ENCODE results near the gene PRDM16. TPM values are rescaled to one million over a fixed set of nuclear protein-coding genes. Genes with fewer than 3 reads are reported as not detected.

The PRDM16 gene
- total RNA-seq, 1 experiment from 2014 or later = 5.3 TPM

DNA sequence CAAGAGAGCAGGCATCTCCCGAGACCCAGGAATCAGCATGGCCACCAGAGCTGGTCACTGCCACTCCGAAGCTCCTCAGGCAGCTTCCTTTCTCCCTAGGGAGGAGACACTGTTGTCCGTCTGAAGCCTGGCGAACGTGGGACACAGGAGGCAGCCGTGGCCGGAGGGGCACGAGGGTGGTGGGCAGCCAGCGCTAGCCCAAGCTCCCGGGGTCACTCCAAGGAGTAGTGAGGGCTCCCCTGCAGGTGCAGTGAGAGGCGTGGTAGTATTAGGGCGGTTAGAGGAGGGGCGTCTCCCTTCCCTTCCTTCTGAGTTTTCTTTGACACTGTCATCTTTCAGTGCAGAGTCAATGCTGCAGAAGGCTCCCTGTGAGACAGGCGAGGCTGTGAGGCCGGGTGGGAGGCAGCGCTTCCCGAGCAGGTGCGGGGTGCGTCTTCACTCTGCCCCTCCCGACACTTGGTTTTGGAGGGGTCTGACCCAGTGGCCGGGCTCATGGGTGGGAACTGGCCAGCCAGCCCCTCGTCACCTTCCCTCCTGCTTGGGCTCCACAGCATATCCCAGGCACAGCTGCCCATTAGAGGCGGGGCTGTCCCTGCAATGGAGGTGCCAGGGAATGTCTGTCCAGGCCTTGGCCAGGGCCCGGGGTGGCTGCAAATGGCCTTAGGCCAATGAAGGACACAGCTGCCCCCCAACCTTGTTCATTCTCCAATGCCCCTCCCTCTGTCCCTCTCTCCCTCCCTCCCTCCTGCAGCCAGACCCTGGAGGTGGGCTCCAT is 213.8 kb downstream of the PRDM16 start:
- no peak overlapping the region for H3K4me3 Mint-ChIP-seq (ENCODE audit: unreplicated experiment)

DNA sequence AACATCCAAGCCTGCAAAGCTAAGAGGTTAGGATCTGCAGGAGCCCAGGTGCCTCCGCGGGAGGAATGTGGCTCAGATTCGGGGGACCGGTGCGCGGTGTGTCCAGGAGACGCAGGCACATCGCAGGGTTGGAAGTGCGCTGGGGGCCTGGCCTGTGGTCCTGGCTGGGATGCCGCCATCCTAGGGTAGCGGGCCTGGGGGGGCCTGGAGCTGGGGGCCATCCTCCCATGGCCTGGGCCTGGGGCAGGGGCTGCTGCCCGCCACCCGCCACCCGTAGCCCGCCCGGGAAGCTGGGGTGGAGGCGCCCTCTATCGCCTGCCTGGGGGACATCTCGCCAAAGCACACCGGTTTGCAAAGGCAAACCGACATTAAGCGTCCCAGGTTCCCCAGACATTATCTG is 214.8 kb downstream of the PRDM16 start:
- TF ChIP-seq, protein P1, sequence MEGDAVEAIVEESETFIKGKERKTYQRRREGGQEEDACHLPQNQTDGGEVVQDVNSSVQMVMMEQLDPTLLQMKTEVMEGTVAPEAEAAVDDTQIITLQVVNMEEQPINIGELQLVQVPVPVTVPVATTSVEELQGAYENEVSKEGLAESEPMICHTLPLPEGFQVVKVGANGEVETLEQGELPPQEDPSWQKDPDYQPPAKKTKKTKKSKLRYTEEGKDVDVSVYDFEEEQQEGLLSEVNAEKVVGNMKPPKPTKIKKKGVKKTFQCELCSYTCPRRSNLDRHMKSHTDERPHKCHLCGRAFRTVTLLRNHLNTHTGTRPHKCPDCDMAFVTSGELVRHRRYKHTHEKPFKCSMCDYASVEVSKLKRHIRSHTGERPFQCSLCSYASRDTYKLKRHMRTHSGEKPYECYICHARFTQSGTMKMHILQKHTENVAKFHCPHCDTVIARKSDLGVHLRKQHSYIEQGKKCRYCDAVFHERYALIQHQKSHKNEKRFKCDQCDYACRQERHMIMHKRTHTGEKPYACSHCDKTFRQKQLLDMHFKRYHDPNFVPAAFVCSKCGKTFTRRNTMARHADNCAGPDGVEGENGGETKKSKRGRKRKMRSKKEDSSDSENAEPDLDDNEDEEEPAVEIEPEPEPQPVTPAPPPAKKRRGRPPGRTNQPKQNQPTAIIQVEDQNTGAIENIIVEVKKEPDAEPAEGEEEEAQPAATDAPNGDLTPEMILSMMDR (IDR thresholded peaks at IDR 0.05; ENCODE audit: insufficient read depth in 1 of 2, low read depth in 1 of 2, low read length in 1 of 2, severe bottlenecking in 1 of 2, unreplicated experiment in 1 of 2) = peak; percentile 29 to 34
- intact Hi-C loops (cut with micrococcal nuclease; ENCODE audit: unreplicated experiment) = loop anchor here (1.0 kb wide), 1 partner anchor 36 kb away; no protein-coding TSS in a partner anchor
- peaks cover 6% of the 10 kb centered on the region for H3K36me3 Mint-ChIP-seq (ENCODE audit: insufficient read depth, unreplicated experiment)
- no peaks in the 10 kb centered on the region for H3K4me1 Mint-ChIP-seq (ENCODE audit: low read depth, unreplicated experiment)
- no peak overlapping the region for H3K4me3 Mint-ChIP-seq (ENCODE audit: unreplicated experiment)
- DNase-seq = peak in 1 of 2 experiments; percentile 17
- H3K4me3 ChIP-seq (ENCODE audit: low read depth, low read length) = no peak overlapping the region
- no peaks in the 10 kb centered on the region; the same call in 1 of the 2 replicates for H3K4me1 ChIP-seq
- no peaks in the 10 kb centered on the region for H3K27me3 Mint-ChIP-seq (ENCODE audit: insufficient read depth, unreplicated experiment)
- no peaks in the 10 kb centered on the region for H3K36me3 ChIP-seq (ENCODE audit: control insufficient read depth, insufficient read depth, low read length)
- H3K27me3 ChIP-seq (replicated peaks; ENCODE audit: control insufficient read depth, insufficient read depth, low read length) = no peaks in the 10 kb centered on the region
- BruUV-seq (replicated peaks) = no TSS peak
- ChIA-PET POLR2A (no interaction called here), CTCF (no interaction called here)
- H3K9me3 Mint-ChIP-seq (ENCODE audit: unreplicated experiment) = no peaks in the 10 kb centered on the region
- H3K9me3 ChIP-seq = no peaks in the 10 kb centered on the region
- no peak overlapping the region for H3K27ac Mint-ChIP-seq (ENCODE audit: unreplicated experiment)

More for the DNA sequence above, 213.8 kb downstream of the PRDM16 start:
- DNase-seq = no peak
- H3K4me3 ChIP-seq (ENCODE audit: low read depth, low read length) = no peak overlapping the region
- TF ChIP-seq, protein P1 (IDR thresholded peaks at IDR 0.05; ENCODE audit: insufficient read depth in 1 of 2, low read depth in 1 of 2, low read length in 1 of 2, severe bottlenecking in 1 of 2, unreplicated experiment in 1 of 2) = no peak
- H3K4me1 ChIP-seq = no peaks in the 10 kb centered on the region
- no peaks in the 10 kb centered on the region for H3K9me3 Mint-ChIP-seq (ENCODE audit: unreplicated experiment)
- peaks cover 6% of the 10 kb centered on the region for H3K36me3 Mint-ChIP-seq (ENCODE audit: insufficient read depth, unreplicated experiment)
- intact Hi-C loops (cut with micrococcal nuclease; ENCODE audit: unreplicated experiment) = no loop called here
- no peaks in the 10 kb centered on the region for H3K36me3 ChIP-seq (ENCODE audit: control insufficient read depth, insufficient read depth, low read length)
- H3K27me3 ChIP-seq (replicated peaks; ENCODE audit: control insufficient read depth, insufficient read depth, low read length) = no peaks in the 10 kb centered on the region
- BruUV-seq (replicated peaks) = no TSS peak
- no peaks in the 10 kb centered on the region for H3K27me3 Mint-ChIP-seq (ENCODE audit: insufficient read depth, unreplicated experiment)
- H3K4me1 Mint-ChIP-seq (ENCODE audit: low read depth, unreplicated experiment) = no peaks in the 10 kb centered on the region
- H3K9me3 ChIP-seq = no peaks in the 10 kb centered on the region
- H3K27ac Mint-ChIP-seq (ENCODE audit: unreplicated experiment) = no peak overlapping the region
- ChIA-PET POLR2A (no interaction called here), CTCF (no interaction called here)

DNA sequence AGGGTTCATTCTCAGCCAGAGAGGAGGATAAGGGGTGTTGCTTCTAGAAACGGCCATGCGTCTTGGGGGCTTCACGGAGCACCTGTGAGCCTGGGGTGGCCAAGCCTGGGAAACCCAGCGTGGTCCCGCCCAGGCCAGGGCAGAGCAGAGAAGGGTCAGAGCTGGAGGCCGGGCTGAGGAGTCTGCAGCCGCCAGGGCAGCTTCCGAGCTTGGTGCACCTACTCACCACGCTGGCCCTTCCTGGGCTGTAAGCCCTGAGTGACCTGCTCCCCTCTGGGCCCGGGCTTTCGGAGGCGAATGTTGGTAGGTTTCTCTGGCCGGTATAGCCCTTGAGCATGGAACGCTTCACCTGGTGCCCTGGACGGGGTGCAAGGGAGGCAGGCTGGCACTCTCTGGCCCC is 215.7 kb downstream of the PRDM16 start:
- Histone ChIP-seq H3K9me3 (no peaks in the 10 kb centered on the region), H3K4me1 (no peaks in the 10 kb centered on the region; the same call in 1 of the 2 replicates), H3K36me3 (ENCODE audit: control insufficient read depth, insufficient read depth, low read length) (no peaks in the 10 kb centered on the region), H3K4me3 (ENCODE audit: low read depth, low read length) (no peak overlapping the region), H3K27me3 (replicated peaks; ENCODE audit: control insufficient read depth, insufficient read depth, low read length) (no peaks in the 10 kb centered on the region)
- DNase-seq = no peak
- Mint-ChIP-seq H3K9me3 (ENCODE audit: unreplicated experiment) (no peaks in the 10 kb centered on the region), H3K27ac (ENCODE audit: unreplicated experiment) (no peak overlapping the region), H3K4me3 (ENCODE audit: unreplicated experiment) (no peak overlapping the region), H3K27me3 (ENCODE audit: insufficient read depth, unreplicated experiment) (no peaks in the 10 kb centered on the region), H3K36me3 (ENCODE audit: insufficient read depth, unreplicated experiment) (peaks cover 6% of the 10 kb centered on the region), H3K4me1 (ENCODE audit: low read depth, unreplicated experiment) (no peaks in the 10 kb centered on the region)
- no TSS peak for BruUV-seq (replicated peaks)
- TF ChIP-seq, protein P1 (IDR thresholded peaks at IDR 0.05; ENCODE audit: insufficient read depth in 1 of 2, low read depth in 1 of 2, low read length in 1 of 2, severe bottlenecking in 1 of 2, unreplicated experiment in 1 of 2) = no peak
- ChIA-PET CTCF (no interaction called here), POLR2A (no interaction called here)
- intact Hi-C loops (cut with micrococcal nuclease; ENCODE audit: unreplicated experiment) = loop anchor here (1.0 kb wide), 1 partner anchor 36 kb away; no protein-coding TSS in a partner anchor
